Activated gamma-delta T cell treated with Interleukin-2 at 50 U/mL for 16 hours (primary cell): ENCODE data around the gene DGKB.

ENCODE experiments used
- DNase-seq: peaks from one replicate; pipeline ENCODE4 v3.0.0-alpha.2; 2020

The DGKB gene

DNA sequence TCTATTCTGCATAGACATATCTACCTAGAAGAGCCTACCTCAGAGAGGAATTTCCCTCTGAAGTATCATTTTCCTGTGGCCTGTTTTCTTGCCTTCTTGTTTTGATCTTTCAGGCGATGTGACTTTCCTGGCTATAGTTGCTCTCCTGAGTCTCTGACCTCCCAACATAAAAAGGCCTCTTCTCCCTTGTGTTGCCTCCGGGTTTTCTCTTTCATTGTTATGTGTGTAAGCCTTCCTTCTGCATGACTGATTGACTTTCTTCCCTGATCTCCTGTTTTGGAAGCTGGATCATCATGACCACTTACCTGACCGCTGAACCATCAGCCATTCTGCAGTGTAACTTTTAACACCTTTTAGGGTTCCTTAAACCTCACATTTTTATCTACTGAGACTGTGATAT, 471.6 kb downstream of the DGKB start:
- no peak for DNase-seq

DNA sequence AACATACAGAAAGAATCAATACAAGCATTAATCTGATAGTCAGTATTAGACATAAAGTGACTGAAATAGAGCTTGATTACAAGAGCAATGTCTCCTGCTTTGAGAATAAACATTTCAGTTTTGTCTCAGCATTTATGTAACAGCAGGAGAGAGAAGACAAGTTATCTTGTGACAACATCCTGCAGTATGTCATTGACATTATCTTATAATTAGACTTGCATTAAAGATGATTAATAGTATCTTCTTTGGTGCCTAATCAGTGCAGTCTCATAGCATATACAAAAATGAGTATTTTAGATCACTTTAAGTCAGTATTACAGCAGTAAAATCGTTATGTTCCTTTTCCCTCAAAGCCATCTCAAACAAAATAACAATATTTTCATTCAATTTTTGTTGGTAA, 477.0 kb downstream of the DGKB start:
- no peak for DNase-seq

DNA sequence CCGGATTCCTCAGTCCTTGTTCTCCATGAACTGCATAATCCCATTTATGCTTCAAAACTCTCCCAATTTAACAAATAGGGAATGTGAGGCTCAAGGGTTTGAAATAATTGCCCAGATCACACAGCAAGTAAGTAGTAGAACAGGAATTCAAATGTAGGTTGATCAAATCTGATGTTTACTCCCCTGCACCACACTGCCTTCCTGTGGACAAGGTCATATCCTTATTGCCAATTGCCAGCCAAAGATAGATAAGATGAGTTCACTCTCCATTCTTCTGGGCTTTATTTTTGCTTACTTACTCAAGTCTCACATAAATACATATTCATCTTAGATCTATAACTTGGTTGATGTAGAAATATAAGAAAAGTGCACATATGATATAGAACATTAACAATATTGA, 477.9 kb downstream of the DGKB start:
- no peak for DNase-seq

DNA sequence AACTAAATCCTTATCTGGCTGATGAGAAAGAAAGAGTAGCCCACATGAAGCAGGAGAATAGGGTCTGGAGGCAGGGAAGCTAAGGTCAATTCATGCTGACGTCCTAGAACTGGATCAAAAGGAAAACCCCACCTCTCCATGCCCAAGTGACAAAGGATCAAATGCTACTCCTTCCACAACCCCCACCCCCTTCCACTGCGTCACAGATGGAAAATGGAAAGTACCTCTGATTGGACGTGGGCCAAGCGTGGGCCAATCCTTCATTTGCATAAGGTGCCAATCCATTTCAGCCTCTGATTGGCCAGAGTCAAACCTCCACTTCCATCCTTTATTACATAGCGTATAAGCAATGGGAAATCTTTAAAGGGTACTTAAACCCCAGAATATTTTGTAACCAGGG, 481.8 kb downstream of the DGKB start:
- DNase-seq = no peak

DNA sequence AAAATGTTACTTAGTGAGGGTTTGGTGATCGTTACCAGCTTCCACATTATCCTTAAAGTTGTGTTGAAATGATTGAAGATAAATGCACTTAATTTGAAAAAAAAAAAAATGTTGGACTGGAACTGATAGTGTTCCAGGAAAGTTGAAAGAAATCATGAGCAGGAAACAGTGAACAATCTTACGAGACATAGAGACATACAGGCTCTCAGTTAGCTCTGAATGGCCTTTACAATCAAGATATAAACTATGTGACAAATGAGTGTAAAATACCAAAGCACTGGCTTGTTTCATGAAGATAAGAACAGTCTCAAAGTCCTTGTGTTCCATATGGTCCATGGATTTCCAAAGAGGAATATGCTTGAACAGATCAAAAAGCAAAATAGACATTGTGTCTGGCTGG, 483.0 kb downstream of the DGKB start:
- no peak for DNase-seq

DNA sequence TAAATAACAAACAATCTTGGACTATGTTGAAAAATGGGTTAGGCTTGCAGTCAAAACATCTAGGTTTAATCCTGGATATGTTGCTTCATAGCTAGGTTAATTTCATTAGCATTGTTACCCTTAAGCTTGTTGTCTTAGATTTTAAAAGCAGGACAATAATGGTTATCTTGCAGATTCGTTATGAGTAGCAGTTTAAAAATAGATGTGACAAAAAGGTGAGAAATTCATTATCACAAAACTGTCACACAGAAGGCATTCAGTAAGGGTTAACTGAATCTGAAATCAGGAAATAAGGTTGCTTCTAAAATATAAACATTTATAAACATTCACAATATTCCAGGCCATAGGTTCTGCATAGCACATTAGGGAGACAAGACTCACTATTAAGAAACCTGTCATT, 483.9 kb downstream of the DGKB start:
- no peak for DNase-seq

DNA sequence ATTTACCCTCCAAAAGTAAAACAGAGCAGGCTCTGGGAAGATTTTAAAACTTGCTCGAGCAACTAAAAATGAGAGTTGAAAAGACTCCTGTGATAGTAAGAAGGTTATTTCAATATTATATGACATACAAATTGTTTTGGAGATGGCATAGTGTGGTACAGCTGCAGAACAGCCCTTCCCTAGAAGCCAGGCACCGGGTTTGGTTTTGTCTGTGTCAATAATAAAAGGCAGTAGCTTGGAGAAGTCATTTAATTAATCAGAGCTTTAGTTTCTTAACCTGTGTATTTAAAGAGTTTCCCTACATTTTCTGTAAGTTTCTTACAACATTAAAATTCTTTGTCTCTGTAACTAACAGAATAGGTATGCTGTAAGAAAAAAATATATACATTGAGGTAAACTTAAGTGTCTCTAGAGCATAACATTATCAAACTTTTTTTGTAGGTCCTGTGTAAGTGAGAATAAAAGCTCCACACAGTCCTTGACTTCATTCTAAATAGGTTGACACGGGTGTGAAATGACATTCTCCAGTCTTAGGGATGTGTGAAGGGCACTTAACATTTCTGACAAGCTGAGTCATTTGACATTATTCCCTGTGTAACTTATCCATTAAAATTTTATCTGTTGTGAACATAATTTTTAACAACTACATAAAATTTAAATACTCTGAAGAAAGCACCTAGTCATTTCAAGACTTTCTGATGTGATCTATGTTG, 488.1 kb downstream of the DGKB start:
- DNase-seq = no peak

DNA sequence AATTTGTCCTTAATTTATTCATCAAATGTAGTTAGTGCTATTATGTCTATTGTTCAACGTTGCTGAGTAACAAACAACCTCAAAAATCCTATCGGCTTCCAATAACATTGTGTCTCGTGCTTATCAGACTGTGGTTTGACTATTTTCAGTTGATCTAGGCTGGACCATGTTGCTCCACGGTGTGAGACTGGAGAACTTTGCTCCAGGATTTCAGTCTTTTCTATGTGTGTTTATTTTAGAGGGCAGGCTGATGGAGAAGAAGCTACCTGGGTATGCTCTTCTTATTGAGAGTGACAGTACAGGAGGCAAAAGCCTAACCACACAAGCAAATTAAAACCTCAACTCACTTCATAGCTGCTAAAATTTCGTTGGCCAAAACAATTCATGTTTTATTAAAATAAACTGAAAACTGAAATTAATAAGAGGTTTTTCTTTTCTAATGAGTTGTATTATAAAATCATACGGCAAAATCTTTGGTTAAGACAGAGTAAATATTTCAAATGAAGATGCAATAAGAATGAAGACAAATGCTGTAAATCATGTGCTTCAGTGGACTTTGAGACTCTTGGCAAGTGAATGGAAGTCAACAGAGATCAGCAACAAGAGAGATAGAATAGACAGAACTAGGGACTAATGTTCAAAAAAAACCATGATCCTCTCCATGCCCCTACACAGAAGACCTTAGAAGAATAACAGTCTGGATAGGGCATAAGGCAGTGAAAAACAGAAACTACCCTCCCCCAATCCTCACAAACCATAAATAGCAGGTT, 495.1 kb downstream of the DGKB start:
- no peak for DNase-seq

DNA sequence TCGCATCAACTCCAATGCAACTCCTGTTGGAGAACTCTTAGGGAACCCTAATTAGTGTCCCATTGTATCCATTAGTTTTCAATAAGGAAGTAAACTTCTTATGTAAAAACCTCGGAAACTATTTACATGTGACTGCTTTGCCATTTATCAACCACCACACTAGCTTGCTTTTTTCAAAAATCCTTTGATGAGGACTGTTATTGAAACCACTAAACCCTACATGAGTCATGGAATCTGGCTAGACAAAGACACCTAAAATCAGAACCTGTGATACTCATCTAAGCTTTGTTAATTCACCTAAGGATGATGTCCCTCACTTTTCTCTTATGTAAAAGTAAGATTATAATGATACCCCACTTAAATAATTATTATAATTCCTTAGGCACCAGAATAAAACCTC, 499.0 kb downstream of the DGKB start:
- no peak for DNase-seq

DNA sequence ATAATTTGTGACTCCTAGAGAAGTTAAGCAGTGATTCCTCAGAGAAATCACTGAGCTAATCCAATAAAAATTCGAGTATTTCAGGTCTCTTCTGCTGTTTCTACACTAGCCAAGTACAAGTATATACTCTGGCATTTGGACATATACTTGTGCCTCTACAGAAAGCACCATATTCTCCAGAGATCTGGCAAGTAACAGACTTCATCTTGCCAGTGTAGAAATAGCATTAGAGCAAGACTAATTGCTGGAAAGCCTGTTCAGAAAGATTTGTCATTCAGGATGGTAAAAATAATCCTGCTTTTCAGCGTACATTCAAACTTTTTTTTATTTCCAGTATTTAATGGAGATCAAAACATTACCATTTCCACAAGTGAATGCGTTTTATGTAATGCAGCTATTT, 502.3 kb downstream of the DGKB start:
- DNase-seq = no peak

DNA sequence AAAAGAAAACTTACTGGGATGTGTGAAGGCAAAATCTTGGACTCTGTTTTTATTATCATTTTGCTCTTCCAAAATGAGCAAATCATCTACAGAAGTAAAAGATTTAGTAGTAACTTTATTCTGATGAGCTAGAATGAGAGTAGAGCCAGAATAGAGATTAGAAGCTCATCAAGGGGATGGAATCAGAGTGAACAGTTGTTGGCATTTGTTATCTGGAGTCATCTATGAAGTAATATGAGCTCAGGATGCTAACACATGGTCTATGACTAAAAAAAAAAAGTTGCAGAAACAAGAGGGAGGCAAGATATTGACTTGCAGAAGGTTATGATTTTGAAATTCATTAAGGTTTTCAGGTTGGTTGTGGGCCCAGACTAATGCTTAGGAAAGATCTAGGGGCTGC, 504.0 kb downstream of the DGKB start:
- DNase-seq = no peak

DNA sequence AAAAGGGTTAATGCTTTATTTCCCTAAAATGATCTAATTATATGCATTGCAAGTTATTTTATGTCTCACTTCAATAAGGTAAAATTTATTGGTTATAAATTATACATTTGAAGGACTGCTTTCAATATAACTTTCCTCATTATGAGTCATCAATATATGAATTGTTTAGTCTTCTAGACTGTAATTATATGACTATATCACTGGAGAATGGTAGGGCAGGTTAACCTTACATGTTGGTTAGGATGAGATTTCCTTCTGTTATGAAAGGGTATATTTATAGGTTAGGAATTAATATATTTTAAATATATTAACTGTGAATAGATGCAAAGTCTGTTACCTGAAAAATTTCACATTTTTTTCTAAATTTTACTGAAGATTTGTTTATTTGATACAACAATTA, 506.7 kb downstream of the DGKB start:
- no peak for DNase-seq

DNA sequence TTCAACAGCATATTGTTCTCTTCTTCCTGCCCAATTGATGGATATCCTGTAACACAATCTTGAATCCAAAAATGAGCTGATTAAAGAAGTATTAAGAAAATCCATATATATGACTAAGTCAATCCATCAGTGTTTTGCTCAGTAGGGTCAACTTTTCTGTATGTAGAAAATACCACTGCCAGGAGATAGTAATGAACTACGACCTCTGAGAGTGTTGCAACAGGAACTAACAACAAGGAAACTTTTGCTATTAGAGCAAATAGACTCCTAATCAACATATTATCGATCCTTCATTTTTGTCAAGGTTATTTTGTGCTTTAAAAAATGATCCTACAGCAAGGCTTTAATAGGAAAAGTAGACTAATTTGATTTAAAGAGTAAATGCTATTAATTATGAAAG, 507.8 kb downstream of the DGKB start:
- no peak for DNase-seq

DNA sequence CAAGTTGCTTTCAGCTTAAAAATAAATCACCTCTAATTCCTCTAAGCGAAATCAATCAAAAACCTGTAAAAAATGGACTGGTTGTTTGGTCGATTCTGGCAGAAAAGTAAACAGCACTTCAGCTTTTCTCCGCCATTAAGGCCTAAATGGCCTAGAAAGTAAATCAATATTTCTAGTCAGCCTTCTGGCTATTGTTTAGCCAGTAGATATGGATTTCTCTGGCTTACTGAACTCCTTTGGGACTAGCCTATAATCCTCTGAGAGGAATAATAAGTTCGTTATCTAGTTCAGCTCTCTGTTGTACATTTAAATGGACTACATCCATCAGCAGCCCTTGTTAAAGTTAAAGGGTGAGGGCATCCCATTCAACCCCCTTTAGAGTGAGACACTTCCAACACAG, 513.0 kb downstream of the DGKB start:
- DNase-seq = no peak

DNA sequence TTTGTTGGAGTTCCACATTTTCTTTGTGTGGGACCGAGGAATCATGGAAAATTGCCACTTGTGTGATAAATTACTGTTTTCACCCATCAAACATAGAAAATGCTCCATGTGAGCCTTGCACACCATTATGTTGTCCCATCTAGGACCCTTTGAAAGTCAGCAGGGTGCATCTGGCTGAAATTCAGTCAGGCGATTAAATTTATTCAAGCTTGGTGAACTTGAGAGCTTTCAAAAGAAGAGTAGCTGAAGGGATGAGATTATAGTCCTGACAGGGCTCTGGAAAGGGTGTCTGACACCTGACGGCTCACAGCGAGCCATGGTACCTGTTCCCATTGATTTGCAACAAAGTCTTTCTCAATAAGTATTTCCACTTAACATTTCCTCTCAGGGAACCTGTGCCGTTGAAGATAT, 513.4 kb downstream of the DGKB start:
- no peak for DNase-seq

DNA sequence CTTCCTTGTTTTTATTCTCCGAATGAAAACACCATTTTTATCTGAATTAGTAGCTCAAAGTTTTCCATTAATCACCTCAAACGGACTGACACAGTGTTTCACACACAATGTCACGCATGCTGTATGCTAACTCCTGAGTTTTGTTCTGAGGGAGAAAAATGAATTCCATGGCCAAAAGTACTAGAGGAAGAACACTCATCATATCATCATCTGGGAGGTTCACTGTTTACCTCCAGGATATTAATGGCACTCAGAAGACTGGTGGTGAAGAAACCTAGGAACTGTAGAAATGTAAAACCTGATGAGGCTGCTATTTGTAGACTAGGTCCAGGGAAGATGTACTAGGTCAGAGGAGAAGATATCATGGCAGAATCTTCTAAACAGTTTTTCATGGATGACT, 517.5 kb downstream of the DGKB start:
- no peak for DNase-seq

DNA sequence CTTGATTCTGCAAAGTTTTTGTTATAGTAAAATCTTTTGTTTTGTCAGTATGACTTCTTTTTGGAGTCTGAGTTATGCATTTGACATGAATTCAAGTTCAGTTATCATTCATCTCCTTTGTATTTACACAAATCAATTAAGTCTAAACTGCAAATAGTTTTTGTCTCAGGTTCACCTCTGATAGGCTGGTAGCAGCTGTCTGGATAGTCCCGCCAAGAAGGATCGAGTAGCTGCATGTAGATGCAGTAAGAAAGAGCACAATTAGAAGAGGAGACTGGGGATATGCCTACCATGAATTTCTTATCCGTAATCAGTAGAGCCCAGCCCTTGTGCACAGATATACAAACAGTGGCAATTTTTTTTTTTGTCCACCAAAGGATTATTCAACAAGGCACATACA, 520.6 kb downstream of the DGKB start:
- DNase-seq = no peak

DNA sequence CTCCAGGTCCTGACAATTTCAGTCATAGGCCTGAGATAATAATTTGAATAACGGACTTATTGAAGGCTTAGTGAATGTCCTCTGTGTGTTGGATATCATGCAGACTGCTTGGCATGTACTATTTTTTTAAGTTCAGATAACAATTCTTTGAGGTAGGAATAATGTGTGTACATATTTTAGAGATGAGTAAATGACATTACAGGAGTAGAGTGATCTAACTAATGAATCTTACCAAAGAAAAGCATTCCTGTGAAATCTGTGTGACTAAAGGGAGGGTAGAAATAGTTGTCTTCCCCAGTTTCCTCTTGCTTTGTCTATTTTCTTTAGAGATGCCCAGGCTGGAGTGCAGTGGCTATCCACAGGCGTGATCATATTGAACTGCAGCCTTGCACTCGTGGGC, 521.2 kb downstream of the DGKB start:
- no peak for DNase-seq

DNA sequence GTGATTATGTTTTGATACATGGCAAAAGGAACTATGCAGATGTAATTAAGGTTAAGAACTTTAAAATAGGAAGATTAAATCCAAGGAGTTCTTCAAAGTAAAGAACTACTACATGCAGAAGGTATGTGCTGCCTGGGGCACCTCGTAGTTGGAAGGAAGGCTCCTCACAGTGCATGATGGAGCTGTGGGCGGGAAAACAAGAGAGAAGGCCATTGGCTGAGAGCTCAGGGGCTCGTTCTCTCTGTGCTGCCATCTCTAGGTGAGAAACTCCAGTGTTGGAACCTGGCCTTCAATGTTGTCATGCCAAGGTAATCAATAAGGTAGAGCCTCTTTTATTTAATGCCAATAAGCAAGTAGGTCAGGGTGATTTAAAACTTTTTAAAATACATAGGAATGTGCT, 521.7 kb downstream of the DGKB start:
- no peak for DNase-seq

DNA sequence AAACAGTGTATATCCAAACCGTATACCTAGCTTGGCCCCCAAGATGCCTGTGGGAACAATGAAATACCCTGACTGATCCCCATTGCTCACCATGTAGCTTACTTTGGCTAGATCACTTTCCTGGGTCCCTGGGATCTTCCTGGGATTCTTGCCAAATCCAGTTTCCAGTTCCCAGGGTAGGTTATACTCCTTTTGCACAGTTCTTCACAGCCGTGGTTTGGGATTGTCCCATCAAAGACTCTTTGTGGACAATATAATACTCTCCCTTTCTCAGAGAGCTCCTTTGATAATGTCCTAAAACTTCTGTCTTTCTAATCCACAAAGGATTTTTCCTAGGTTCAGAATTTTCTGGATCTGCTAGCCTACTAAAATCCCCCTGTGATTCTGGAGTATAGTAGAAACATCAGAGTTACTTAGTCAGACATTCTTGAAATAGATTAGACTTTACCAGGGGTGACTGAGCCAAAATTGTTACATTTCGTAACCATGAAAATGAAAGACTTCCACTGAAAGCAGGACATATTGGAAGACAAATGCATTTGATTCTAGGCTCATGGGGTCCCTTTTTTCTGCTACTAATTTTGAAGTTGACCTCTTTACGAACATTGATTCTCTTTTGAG, 524.8 kb downstream of the DGKB start:
- no peak for DNase-seq

DNA sequence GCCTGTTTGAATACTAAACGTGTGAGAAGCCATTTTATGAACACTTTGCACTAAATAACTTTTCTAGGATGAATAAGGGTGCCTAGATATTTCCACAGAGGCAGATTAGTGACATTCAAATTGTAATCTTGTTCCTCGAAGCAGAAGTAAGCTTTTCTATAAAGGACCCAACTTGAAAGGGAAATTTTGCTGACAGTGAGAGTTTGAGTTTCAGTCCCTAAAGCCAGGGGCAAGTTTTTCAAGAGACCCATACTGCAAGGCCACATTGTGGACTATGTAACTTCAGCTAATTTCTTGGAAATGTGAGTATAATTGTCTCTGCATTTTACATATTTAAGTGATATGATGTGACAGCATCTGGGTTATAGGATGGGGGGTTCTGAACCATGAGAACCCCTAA, 525.8 kb downstream of the DGKB start:
- no peak for DNase-seq

DNA sequence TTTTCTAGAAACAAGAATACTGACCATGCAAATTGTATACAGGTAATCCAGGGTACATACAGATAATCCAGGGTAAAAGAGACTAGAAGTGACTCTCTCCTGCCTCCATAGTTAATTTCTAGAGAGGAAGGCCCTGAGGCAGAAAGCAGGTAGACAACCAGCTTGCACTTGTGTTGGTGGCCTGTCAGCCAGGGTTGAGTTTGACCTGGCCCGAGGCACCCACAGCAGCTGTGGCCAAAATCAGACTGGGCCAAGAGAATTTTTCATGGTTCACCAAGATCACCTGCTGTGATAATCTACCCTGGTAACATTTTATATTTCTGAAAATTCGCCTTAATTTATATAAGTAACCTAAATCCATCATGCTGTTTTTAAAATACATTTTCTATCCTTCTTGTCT, 526.6 kb downstream of the DGKB start:
- no peak for DNase-seq

DNA sequence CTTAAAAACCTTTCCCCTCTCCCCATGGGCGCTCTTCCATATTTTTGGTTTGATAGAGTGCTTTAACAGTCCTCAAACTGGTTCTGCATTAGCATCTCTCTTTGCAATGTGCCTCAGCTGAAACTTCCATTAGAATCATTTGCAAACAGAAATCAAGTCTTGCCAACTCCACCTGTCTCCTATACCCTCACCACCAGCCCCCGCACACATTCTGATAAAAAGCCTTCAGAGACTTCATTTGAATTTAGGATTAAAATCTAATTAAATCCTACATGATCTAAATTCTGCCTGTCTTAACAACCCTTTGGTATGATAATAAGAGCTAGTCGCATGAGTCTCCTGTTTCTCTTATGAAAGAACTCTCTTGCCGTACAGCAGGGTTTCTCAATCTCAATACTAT, 528.2 kb downstream of the DGKB start:
- DNase-seq = no peak

DNA sequence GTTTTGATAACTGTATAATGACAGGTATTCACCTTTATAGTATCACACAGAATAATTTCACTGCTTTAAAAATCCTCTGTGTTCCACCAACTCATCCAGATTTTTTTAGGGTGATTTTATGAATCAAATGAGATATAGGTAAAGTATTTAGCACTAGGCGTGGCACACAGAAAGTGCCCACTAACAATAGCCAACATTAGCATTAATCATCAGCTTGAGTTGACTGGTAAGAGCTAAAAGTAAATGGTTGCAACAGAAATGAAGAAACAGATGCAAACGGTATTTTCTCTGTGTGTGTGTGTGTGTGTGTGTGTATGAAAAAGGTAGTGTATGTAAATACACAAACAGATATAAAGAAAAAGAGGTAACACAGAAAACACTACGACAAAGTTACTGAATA, 534.3 kb downstream of the DGKB start:
- DNase-seq = no peak

DNA sequence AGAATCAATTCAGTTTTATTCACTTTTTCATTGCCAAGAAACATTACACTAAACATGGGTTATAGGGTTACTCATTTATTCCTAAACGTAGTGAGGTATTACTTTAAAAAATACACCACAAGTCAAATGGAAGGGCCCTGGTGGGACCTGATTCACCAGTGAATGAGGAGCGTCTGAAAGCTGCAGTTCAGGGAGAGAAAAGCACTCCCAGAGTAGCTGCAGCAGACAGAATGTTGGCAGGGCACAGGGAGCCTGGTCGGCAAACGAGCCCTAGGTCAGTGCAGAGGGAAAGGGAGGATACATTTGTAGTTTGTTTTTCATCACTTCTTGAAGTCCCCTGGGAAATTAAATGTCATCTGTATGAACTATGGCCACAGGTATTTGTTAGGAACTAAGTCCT, 551.4 kb downstream of the DGKB start:
- DNase-seq = no peak
